NCI-H526 treated with DMSO at 0.1 percent for 48 hours (cell line): Measurements from ENCODE around the gene PTTG2.
A peak's percentile ranks its signal among the peaks of the same experiment; 100 is the strongest.
"Not testable (repeated sequence)": the region's sequence is repeated elsewhere in the genome, so short reads cannot be mapped to it uniquely, and the experiment has no call there.

Experiments
- DNase-seq: peaks from one replicate; lab custom pipeline; 2025; lab: John Stamatoyannopoulos, UW

The PTTG2 gene

DNA sequence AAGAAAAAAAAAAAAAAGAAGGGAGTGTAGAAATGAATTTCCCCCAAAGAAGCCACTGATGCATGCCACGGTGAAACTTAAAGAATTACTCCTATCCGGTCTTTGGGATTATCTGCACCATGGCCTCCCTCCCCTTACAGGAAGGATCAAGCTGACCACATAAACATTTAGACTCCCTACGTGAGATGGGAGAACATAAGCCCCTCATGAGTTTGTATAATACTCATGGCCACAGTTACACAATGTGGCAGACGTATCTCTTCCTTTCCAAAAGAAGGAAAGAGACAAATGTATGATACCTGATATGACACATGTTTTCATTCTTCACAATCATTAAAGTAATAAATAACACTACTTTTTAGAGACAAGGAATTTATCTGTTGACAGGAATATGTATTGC lies 3.3 kb upstream of the PTTG2 start:
- DNase-seq: no peak

DNA sequence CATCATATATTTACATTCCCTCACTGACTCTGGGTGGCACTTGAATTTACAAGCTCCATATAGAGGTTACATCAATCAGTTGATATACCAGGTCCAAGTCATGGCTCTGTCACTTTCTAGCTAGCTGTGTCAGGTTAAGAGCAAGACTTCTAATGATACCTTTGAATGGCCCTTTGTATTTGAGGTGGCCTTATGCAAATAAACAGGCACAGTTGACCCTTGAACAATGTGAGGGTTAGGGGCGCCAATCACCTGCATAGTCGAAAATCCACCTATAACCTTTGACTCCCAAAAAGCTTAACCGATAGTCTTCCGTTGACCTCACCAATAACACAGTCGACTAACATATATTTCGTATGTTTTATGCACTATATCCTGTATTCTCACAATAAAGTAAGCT lies 1.3 kb upstream of the PTTG2 start:
- DNase-seq: no peak

DNA sequence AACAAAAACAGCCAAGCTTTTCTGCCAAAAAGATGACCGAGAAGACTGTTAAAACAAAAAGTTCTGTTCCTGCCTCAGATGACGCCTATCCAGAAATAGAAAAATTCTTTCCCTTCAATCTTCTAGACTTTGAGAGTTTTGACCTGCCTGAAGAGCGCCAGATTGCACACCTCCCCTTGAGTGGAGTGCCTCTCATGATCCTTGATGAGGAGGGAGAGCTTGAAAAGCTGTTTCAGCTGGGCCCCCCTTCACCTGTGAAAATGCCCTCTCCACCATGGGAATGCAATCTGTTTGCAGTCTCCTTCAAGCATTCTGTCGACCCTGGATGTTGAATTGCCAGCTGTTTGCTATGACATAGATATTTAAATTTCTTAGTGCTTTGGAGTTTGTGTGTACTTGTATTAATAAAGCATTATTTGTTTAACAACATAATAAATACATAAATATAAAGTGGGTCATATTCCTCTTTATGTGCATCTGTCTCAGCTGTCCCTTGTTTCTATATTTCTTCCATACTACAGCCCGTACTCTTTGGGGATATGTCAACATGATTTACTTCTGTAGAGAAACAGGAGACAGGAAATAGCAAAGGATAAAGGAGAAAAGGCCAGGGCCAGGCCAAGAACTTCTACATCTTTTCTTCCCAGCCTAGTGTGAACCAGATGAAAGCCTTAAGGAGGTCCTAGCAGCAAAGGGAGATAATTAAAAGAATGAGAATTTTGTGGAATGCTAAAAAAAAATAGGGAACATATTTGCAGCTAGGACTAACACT lies 667 bp downstream of the PTTG2 start:
- DNase-seq: no peak

DNA sequence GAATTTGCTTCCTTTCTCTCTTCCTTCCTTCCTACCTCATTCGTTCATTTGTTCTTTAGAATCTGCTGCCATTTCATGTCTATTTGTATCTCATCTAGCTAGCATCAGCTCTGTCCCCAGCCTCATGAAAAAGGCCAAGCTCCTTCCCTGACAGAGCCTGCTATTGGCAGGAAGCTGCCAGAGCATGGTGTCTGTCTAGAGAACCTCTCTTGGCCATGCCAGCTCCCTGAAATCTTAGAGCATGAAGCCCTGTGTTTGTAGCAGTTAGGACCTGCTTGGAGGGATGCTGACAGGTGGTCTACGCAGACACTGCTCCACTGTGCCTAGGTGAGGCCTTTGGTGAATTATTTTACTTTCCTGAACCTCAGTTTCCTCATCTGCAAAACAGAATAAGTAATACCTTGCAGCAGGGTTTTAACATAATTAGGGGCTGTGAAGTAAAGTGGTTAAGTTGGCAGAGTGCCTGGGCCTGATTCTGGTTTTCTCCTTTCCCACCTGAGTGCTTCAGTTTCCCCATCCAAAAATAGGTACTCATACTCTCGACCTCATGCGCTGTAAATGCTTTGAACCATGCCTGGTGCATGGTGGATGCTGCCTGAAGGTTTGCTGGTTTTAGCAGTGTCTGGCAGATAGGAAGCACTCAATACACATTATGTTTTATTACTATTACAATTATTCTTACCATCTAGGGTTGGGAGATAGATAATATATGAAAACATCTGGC lies 4.7 kb downstream of the PTTG2 start:
- no peak for DNase-seq

DNA sequence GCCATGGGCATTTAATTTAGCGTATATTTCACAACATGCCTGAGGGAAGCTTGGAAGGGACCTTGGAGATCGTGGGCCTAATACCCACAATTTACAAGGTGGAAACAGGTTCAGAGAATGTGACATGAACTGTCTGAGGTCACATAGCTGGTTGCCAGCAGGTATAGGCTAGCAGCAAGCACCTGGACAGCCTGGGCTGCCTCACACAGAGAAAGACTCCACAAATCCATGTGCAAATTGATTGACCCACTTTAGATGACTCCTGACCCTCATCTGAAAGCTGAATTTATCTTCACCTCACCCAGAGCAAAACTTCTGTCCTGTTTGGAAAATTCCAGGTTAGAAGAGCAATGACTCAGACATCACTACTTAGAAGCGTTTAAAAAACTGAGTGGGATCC lies 5.8 kb downstream of the PTTG2 start:
- DNase-seq: no peak

DNA sequence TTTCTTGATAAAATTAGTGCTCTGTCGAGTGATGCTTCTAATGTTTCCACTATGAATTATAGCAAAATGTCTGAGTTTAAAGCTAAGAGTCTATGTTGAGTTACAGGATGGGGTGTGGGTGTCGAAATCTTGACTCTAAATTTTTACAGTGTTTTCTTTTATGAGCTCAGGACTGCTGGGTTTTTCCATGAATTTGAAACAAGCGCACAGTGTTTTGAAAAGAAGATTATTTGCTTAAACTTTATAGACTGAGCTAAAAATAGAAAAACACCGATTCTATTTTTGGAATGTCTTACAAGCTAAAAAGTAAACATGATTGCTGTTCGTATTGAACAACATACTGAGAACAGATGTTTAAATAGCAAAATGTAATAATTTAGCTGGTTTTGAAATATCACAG lies 7.5 kb downstream of the PTTG2 start:
- no peak for DNase-seq

DNA sequence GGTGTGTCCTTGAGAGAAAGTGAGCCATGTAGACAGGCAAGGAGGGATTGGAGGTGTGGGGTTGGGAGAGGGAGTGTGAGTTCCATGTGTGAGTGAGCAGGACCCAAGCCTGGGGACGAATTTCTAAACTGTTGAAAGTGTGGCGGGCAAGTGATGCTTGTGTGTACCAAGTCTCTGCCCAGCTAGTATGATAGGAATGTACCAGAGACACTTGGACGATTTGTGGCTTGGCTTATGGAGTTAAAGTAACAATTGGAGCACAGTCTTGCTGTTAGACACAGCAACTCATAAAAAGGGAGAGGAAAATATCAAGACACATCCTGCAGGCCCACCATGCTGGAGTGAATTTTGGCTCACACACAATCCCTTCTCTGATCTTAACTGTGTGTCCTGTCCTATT lies 8.5 kb downstream of the PTTG2 start:
- DNase-seq: no peak

DNA sequence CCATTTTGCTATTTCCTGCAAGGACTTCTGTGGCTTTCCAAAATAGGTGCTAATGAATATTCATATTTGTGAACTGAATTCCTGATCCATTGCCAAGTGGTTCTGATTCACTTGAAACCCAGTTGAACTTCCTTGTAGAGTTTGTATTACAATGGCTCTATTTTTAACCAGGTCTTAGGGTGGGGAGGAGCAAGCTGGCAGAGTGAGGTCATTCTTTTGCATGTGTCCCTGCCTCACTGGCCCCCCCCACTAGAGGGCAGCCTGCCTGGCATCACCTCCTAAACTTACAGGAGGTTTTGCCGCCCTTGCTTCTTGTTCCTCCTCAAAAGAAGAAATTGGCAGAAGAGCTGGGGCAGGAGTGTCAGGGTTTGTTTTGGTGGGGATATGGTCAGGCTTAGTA lies 10.5 kb downstream of the PTTG2 start:
- no peak for DNase-seq

DNA sequence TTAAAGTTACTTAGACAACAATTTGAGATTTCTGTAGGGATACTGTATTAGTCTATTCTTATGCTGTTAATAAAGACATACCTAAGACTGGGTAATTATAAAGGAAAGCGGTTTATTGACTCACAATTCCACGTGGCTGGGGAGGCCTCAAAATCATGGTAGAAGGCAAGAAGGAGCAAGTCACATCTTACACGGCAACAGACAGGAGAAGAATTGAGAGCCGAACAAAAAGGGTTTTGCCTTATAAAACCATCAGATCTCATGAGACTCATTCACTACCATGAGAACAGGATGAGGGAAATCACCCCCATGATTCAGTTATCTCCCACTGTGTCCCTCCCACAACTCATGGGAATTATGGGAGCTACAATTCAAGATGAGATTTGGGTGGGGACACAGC lies 11.0 kb downstream of the PTTG2 start:
- DNase-seq: no peak

DNA sequence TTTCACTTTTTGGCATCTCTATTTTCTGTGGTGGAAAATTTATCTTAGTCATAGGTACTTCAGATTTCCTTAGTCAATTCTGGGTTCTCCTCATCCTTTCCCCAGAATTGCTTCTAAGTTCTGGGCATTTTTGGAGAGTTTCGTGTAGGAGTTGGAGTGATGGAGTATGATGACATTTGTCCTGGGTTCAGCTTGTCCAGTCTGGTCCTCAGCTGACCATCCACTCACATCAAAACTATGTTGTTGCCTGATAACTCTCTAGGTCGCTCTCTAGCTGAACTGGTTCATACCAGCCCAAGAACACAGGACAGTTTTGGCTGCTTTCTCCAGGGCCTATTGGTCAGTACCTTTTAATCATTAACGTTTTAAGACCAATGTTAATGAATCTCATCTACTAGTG lies 13.2 kb downstream of the PTTG2 start:
- DNase-seq: no peak

DNA sequence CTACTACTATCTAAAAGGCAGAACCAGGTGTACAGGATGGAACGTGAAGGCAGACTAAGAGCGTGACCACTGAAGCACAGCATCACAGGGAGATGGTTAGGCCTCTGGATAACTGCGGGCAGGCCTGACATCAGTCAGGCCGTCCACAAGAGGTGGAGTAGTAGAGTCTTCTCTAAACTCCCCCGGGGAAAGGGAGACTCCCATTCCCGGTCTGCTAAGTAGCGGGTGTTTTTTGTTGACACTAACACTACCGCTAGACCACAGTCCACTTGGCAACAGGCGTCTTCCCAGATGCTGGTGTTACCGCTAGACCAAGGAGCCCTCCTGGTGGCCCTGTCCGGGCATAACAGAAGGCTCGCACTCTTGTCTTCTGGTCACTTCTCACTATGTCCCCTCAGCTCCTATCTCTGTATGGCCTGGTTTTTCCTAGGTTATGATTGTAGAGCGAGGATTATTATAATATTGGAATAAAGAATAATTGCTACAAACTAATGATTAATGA lies 15.2 kb downstream of the PTTG2 start:
- DNase-seq: not testable (repeated sequence)

DNA sequence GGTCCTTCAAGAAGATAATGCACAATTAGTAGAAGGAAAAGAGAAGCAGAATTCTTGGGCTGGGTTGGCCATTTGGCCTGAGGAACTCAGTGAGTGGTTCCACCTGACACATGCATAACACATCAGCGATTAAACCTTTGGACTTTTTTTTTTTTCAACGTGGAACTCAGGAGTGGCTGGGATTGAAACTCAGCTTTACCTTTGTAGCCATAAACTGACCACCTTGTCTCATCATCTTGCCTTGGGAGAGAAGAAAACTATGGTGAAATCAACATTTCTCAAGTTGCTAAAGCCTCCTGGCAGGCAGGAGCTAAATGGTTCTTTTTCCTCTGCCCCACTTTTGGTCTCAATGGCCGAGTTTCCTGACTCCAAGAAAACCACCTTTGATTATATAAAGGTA lies 16.3 kb downstream of the PTTG2 start:
- no peak for DNase-seq

DNA sequence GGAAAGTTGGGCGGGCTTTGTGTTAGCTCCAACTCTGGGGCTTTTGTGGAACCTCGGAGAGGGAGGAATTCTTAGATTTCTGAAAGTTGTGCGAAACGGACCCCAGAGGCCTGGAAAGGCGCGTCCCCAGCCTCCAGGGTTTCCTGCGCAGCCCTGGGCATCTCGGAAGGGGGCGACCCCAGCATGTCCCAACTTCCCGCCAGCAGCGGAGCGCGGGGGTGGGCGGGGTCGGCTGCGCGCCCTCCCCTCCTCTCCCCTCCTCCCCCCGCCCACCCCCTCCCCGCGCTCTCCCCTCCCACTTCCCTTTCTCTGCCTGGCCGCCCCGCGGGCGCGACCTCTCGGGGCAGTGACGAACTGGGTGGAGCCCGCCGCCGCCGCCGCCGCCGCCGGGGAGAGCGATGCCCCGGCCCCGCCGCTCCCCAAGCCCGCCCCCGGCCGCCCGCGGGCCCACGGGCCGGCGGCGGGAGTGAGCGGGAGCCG lies 16.8 kb downstream of the PTTG2 start:
- peak; percentile 24 for DNase-seq

DNA sequence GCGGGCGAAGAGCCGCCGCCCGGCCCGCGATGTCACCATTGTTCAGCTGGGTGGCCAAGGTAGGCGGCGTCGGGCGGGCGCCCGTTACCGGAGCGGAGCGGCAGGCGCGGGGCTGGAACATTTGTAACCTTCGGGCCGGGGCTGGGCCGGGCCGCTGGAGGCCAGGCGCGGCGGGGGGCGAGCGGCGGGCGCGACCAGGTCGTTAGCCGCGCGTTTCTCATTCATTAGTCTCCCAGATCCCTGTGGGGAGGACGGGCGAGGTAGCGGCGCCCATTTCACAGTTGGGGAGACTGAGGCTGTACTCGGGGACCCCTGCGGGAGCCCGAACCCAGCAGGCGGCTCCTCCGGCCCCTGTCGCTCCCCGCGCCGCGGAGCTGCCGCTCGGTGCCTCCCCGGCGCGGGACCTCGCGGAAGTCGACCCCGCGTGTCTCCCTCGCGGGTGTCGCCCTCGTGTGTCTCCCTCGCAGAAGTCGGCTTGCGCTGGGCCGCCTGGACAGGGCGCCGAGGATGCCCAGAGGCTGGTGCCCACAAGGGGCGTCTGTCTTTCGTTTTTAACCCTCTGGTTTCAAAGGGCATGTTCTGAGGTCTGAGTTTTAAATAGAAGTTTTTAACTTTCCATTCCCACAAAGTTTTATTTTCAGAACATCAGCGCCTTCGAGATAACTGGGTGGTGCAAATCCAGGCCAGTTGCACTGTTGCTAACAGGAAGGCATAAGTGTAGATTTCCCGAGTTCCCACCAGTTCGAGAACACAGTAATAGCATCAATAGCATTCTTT lies 17.5 kb downstream of the PTTG2 start:
- peak; percentile 31 for DNase-seq

DNA sequence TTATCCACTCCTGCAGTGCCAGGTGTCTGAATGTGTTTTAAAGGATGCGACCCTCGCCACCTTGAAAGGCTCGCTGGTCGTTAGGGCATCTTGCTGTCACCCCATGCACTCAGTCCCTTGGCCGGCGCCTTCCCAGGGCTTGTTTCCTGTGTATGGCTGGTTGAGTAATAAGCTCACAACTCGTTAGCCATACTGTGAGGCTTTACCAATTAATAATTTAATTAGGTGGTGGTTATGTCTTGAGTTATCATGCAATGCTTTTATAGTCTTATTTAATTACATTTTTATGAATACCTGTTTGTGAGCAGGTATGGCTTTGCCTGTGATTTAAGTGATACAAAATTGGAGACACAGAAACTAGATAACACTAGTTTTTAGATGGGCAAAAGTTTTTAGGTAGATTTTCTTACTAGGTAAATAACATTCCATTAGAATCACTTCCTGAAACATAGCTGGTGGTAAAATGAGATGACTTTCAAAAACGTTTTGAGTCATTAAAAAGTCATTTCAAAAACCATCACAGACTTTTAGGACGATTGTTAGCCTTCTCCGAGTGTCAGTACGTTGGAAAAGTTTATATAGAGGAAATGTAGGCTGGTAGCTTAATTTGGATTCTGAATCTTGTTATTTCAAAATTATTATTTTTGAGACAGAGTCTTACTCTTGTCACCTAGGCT lies 18.2 kb downstream of the PTTG2 start:
- DNase-seq: no peak

DNA sequence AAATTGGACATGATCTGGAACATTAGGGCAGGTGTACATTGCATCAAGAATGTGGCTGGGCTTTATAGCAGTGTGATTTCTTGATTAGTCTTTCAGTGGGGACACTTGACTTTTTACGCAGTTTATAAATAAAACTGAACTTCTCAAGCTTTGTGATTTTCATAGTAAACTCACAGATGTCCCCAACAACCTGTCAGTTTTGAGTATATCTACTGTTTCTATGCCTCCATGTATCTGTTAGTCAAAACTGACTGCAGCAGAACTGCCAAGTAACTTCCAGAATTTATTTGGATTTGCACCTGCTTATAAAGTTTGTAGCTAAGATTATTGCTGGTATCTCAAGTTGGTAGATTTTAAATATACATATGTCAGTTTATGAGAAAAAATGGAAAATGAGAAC lies 20.0 kb downstream of the PTTG2 start:
- no peak for DNase-seq

DNA sequence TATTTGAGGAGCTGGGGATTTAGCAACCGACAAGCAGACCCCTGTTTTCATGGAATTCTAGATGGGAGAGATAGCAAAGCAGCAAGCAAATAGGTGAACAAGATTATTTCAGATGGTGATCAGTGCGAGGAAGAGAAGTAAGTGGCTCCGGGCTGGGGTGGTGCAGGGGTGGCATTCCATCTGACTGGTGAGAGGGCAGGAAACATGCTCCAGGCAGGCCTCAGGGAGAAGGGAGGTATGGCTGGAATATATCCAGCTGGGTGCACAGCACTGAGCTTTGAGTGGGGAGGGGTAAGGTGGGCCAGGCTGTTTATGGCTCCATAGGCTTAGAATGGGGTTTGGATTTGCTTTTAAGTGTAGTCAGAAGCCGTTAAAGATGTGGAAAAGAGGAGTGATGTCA lies 21.2 kb downstream of the PTTG2 start:
- no peak for DNase-seq

DNA sequence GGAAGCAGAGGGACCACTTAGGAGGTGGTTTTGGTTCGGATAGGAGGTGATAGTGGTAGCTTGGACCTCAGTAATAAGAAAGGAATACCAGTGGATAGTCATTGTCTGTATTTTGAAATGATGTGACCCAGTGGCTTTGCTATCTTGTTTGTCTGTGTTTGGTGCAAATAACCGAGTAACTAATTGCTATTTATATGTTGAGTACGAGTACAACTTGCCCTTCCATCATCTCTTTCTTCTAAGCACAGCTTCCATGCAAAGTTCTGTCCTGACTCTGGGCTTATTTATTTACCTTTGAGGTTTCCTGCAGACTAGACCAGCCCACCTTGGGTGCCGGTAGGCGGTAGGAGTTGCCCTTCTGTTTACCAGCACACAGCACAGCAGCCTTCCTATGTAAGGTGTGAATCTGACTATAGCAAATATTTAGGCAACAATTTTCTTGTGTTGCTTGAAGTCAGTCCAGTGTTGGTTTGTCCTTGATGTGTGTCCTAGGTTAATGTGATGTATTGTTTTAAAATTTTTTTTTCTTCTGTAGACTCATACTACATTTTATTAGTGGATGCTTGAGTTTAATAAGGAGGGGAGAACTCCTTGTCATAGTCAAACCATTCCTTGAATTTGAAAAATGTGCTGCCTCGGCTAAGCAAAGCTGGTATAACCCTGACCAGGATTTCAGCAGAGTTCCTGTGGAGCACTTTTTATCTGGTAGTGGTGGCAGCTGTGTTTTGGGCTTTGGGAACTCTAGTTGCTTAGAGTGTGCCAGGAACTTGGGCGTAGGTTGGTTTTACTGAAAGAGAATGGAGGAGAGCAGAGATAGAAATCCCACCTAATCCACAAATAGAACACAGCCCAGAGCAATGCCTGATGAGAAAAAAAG lies 21.9 kb downstream of the PTTG2 start:
- DNase-seq: peak; percentile 44

DNA sequence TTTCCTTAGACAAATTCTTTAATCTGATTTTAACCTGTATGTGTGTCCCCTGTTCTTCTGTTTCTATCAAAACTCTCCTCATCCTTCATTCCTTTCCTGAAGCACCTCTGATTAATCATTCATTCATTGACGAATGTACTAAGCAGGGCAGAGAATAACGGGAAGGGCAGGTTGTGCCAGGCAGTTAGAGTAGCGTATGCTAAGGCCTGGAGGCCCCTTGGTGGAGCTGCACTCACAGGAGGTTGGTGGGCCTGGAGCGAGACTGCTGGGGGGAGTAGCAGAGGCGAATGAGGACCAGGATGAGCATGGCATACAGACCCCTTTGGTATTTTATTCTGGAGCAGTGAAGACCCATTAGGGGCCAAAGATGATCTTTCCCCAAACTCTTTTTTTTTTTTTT lies 22.5 kb downstream of the PTTG2 start:
- DNase-seq: no peak

DNA sequence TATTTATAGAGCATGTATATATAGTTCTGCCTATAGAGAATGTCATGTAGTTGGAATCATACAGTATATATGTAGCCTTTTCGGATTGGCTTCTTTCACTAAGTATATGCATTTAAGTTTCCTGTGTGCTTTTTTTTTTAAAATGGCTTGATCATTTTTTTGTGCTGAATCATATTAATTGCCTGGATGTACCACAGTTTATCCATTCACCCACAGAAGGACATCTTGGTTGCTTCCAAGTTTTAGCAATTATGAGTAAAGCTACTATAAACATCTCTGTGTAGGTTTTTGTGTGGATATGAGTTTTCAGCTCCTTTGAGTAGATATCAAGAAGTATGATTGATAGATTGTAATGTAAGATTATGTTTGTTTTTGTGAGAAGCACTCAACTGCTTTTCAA lies 23.8 kb downstream of the PTTG2 start:
- DNase-seq: no peak

DNA sequence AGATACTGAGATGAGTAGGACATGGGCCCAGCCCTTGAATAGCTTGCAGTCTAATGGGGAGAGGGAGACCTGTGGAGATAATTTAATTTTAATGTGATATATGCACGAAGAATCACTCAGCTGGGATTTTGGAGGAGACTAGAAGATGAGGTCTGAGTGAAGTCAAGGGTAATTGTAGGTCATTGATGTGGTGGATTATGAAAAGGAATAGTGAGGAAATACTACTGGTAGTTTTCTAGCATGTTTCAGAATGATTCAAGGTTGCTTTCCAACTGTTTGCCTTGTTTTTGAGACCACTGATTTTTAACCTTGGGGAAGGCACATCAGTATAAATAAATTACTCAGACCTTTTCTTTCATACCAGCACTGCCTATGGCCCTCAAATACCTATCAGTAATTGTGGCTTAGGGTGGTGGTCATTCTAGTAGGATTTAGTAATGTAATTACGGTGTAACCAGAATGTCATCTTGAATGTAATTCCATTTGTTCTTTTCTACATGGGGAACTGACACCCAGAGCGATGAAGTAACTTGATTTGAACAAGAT lies 25.6 kb downstream of the PTTG2 start:
- DNase-seq: no peak
